ENCODE results near the gene NEK2.
A peak's percentile ranks its signal among the peaks of the same experiment; 100 is the strongest.
"Not testable (repeated sequence)": the region's sequence is repeated elsewhere in the genome, so short reads cannot be mapped to it uniquely, and the experiment has no call there.

Gene NEK2

GRCh38 chr1:211695135-211695816 is 19.9 kb upstream of the NEK2 start:
- H3K4me3 ChIP-seq (ENCODE audit: low read depth, low read length): no peak overlapping the region

- not testable (repeated sequence) for H3K4me3 ChIP-seq (ENCODE audit: low read depth, low read length)
Observed at GRCh38 chr1:211693911-211694310, 18.5 kb upstream of the NEK2 start.

- no peak overlapping the region for H3K4me3 ChIP-seq (ENCODE audit: low read depth, low read length)
Observed at GRCh38 chr1:211688421-211688820, 13.0 kb upstream of the NEK2 start.

- H3K4me3 ChIP-seq (ENCODE audit: low read depth, low read length): no peak overlapping the region
Observed at GRCh38 chr1:211687462-211688215, 12.2 kb upstream of the NEK2 start.

- H3K4me3 ChIP-seq (ENCODE audit: low read depth, low read length): no peak overlapping the region
Observed at GRCh38 chr1:211685823-211686222, 10.4 kb upstream of the NEK2 start.

- no peak overlapping the region for H3K4me3 ChIP-seq (ENCODE audit: low read depth, low read length)
Observed at GRCh38 chr1:211684791-211685190, 9.4 kb upstream of the NEK2 start.

GRCh38 chr1:211684331-211684730 is 8.9 kb upstream of the NEK2 start:
- no peak overlapping the region for H3K4me3 ChIP-seq (ENCODE audit: low read depth, low read length)

- H3K4me3 ChIP-seq (ENCODE audit: low read depth, low read length): no peak overlapping the region
Observed at GRCh38 chr1:211683396-211684297, 8.2 kb upstream of the NEK2 start.

- H3K4me3 ChIP-seq (ENCODE audit: low read depth, low read length): not testable (repeated sequence)
Observed at GRCh38 chr1:211682186-211682585, 6.8 kb upstream of the NEK2 start.

GRCh38 chr1:211680752-211681327 is 5.4 kb upstream of the NEK2 start:
- no peak overlapping the region for H3K4me3 ChIP-seq (ENCODE audit: low read depth, low read length)

- no peak overlapping the region for H3K4me3 ChIP-seq (ENCODE audit: low read depth, low read length)
Observed at GRCh38 chr1:211677659-211678058, 2.2 kb upstream of the NEK2 start.

GRCh38 chr1:211676761-211677160 is 1.3 kb upstream of the NEK2 start:
- H3K4me3 ChIP-seq (ENCODE audit: low read depth, low read length): peak overlapping the region; percentile 80

GRCh38 chr1:211676106-211676583 is 724 bp upstream of the NEK2 start:
- peak overlapping the region; percentile 80 for H3K4me3 ChIP-seq (ENCODE audit: low read depth, low read length)

GRCh38 chr1:211667065-211667617 is 8.3 kb downstream of the NEK2 start:
- H3K4me3 ChIP-seq (ENCODE audit: low read depth, low read length): no peak overlapping the region

GRCh38 chr1:211660718-211661222 is 14.7 kb downstream of the NEK2 start:
- no peak overlapping the region for H3K4me3 ChIP-seq (ENCODE audit: low read depth, low read length)

GRCh38 chr1:211656728-211657127 is 18.7 kb downstream of the NEK2 start:
- H3K4me3 ChIP-seq (ENCODE audit: low read depth, low read length): no peak overlapping the region

- H3K4me3 ChIP-seq (ENCODE audit: low read depth, low read length): no peak overlapping the region
Observed at GRCh38 chr1:211654838-211655787, 20.3 kb downstream of the NEK2 start.

- H3K4me3 ChIP-seq (ENCODE audit: low read depth, low read length): no peak overlapping the region
Observed at GRCh38 chr1:211653959-211654496, 21.4 kb downstream of the NEK2 start.

- no peak overlapping the region for H3K4me3 ChIP-seq (ENCODE audit: low read depth, low read length)
Observed at GRCh38 chr1:211653293-211653692, 22.1 kb downstream of the NEK2 start.
